HL-60 (cell line): ENCODE results near the gene TTC28.
"Not testable (repeated sequence)": the region's sequence is repeated elsewhere in the genome, so short reads cannot be mapped to it uniquely, and the experiment has no call there.

Source experiments
- DNase-seq, 2 experiments: peaks; one replicate each; pipeline ENCODE4 v3.0.0-alpha.2; 2010 to 2020; ENCODE audit warnings: low read depth in 1 of 2, low spot score in 1 of 2
- H3K27ac ChIP-seq: fragments of 250-450 bp; sonication (Bioruptor Pico); replicated peaks from 2 replicates; pipeline ENCODE4 v1.5.1; 2020; ENCODE audit warnings: mild to moderate bottlenecking, moderate library complexity
- H3K27me3 ChIP-seq: fragments of 250-450 bp; sonication (Bioruptor Pico); 2 replicates; pipeline ENCODE4 v1.5.1; 2021; ENCODE audit warnings: mild to moderate bottlenecking, moderate library complexity; ENCODE audit not compliant: insufficient read depth, poor library complexity, severe bottlenecking
- H3K4me3 ChIP-seq: replicated peaks from 2 replicates; pipeline ENCODE4 v1.5.1; 2011; ENCODE audit warnings: mild to moderate bottlenecking, control low read depth, low read length; ENCODE audit not compliant: insufficient read depth
- CTCF ChIP-seq: IDR thresholded peaks from one replicate; pipeline ENCODE4 v1.5.1; 2011; ENCODE audit warnings: low read length, control low read depth, inconsistent platforms; ENCODE audit not compliant: insufficient read depth
- GABPA ChIP-seq: IDR thresholded peaks from 2 replicates; pipeline ENCODE4 v1.6.1; 2012; ENCODE audit warnings: low read depth
- POLR2AphosphoS5 ChIP-seq: IDR thresholded peaks from 2 replicates; pipeline ENCODE4 v1.6.1; 2012; ENCODE audit warnings: low read depth
- REST ChIP-seq: IDR thresholded peaks from 2 replicates; pipeline ENCODE4 v1.6.1; 2012; ENCODE audit warnings: low read depth; ENCODE audit not compliant: insufficient replicate concordance
- SPI1 ChIP-seq: IDR thresholded peaks from 2 replicates; pipeline ENCODE4 v1.6.1; 2012; ENCODE audit warnings: low read depth, mild to moderate bottlenecking, borderline replicate concordance

The TTC28 gene

GRCh38 chr22:28074526-28074925 is 605.1 kb downstream of the TTC28 start:
- no peak overlapping the region for H3K4me3 ChIP-seq
- no peak for DNase-seq
- no peak for TF ChIP-seq REST
- TF ChIP-seq SPI1: no peak
- TF ChIP-seq GABPA: no peak
- no peak for TF ChIP-seq POLR2AphosphoS5
- TF ChIP-seq CTCF: no peak
- H3K27ac ChIP-seq: no peak overlapping the region
- H3K27me3 ChIP-seq: peaks cover 6% of the 10 kb centered on the region

GRCh38 chr22:28072066-28072465 is 607.6 kb downstream of the TTC28 start:
- Histone ChIP-seq H3K27me3 (peaks cover 8% of the 10 kb centered on the region), H3K4me3 (no peak overlapping the region), H3K27ac (no peak overlapping the region)
- no peak for DNase-seq
- no peak for TF ChIP-seq POLR2AphosphoS5
- no peak for TF ChIP-seq GABPA

- Histone ChIP-seq H3K4me3 (no peak overlapping the region), H3K27me3 (peaks cover 9% of the 10 kb centered on the region), H3K27ac (no peak overlapping the region)
- TF ChIP-seq CTCF (no peak), REST (no peak), POLR2AphosphoS5 (no peak), GABPA (no peak), SPI1 (no peak)
- no peak for DNase-seq
Measured at GRCh38 chr22:28068826-28069225, 610.8 kb downstream of the TTC28 start.

- H3K4me3 ChIP-seq: no peak overlapping the region
- H3K27ac ChIP-seq: no peak overlapping the region
- DNase-seq: no peak
- no peak for TF ChIP-seq POLR2AphosphoS5
- H3K27me3 ChIP-seq: peaks cover 6% of the 10 kb centered on the region
Measured at GRCh38 chr22:28064920-28065319, 614.7 kb downstream of the TTC28 start.

- Histone ChIP-seq H3K27ac (no peak overlapping the region), H3K27me3 (peaks cover 6% of the 10 kb centered on the region), H3K4me3 (no peak overlapping the region)
- DNase-seq: no peak
- TF ChIP-seq GABPA: no peak
- TF ChIP-seq REST: no peak
- no peak for TF ChIP-seq CTCF
- TF ChIP-seq POLR2AphosphoS5: no peak
- no peak for TF ChIP-seq SPI1
Measured at GRCh38 chr22:28063656-28064055, 616.0 kb downstream of the TTC28 start.

- H3K27ac ChIP-seq: not testable (repeated sequence)
Measured at GRCh38 chr22:28060594-28060993, 619.0 kb downstream of the TTC28 start.

More at GRCh38 chr22:28060594-28060993, 619.0 kb downstream of the TTC28 start:
- DNase-seq, H3K4me3 ChIP-seq, H3K27me3 ChIP-seq: not testable (repeated sequence)
